ENCODE measurements around the gene KRTAP10-8.

Gene KRTAP10-8

GRCh38 chr21:44566403-44566802, 45.5 kb upstream of the KRTAP10-8 start:
- Histone ChIP-seq H3K27ac (ENCODE audit: low read depth, low read length) (no peak overlapping the region), H3K9me2 (replicated peaks; ENCODE audit: control insufficient read depth, low read length) (no peaks in the 10 kb centered on the region), H3K4me3 (ENCODE audit: low read length) (no peak overlapping the region), H3K4me2 (ENCODE audit: low read length) (no peak overlapping the region), H3F3A (ENCODE audit: control insufficient read depth, insufficient read depth) (no peaks in the 10 kb centered on the region), H3K9me3 (ENCODE audit: control insufficient read depth, insufficient read depth, low read length) (no peaks in the 10 kb centered on the region), H4K20me1 (ENCODE audit: control insufficient read depth, insufficient read depth, low read depth, low read length) (no peaks in the 10 kb centered on the region), H3K4me1 (ENCODE audit: control insufficient read depth, low read length) (no peaks in the 10 kb centered on the region), H3K79me2 (ENCODE audit: control insufficient read depth, low read length) (no peaks in the 10 kb centered on the region), H3K36me3 (ENCODE audit: control insufficient read depth, low read length) (no peaks in the 10 kb centered on the region), H3K27me3 (ENCODE audit: control insufficient read depth, low read length) (no peaks in the 10 kb centered on the region)
- TF ChIP-seq EZH2phosphoT487 (IDR thresholded peaks at IDR 0.05; ENCODE audit: borderline replicate concordance, low read length), result no peak
- TF ChIP-seq CTCF (IDR thresholded peaks at IDR 0.05; ENCODE audit: low read depth, low read length, poor library complexity, severe bottlenecking), result no peak

- no peaks in the 10 kb centered on the region for H3K79me2 ChIP-seq (ENCODE audit: control insufficient read depth, low read length)
- no peaks in the 10 kb centered on the region for H3K9me3 ChIP-seq (ENCODE audit: control insufficient read depth, insufficient read depth, low read length)
- H3F3A ChIP-seq (ENCODE audit: control insufficient read depth, insufficient read depth), result no peaks in the 10 kb centered on the region
- H3K4me3 ChIP-seq (ENCODE audit: low read length), result no peak overlapping the region
- no peaks in the 10 kb centered on the region for H3K9me2 ChIP-seq (replicated peaks; ENCODE audit: control insufficient read depth, low read length)
- H3K27me3 ChIP-seq (ENCODE audit: control insufficient read depth, low read length), result no peaks in the 10 kb centered on the region
- no peaks in the 10 kb centered on the region for H3K4me1 ChIP-seq (ENCODE audit: control insufficient read depth, low read length)
- TF ChIP-seq EZH2phosphoT487 (IDR thresholded peaks at IDR 0.05; ENCODE audit: borderline replicate concordance, low read length) (no peak), CTCF (IDR thresholded peaks at IDR 0.05; ENCODE audit: low read depth, low read length, poor library complexity, severe bottlenecking) (no peak)
- no peaks in the 10 kb centered on the region for H3K36me3 ChIP-seq (ENCODE audit: control insufficient read depth, low read length)
- no peak overlapping the region for H3K4me2 ChIP-seq (ENCODE audit: low read length)
- H4K20me1 ChIP-seq (ENCODE audit: control insufficient read depth, insufficient read depth, low read depth, low read length), result no peaks in the 10 kb centered on the region
- no peak overlapping the region for H3K27ac ChIP-seq (ENCODE audit: low read depth, low read length)
Observed at GRCh38 chr21:44567481-44568171, 44.3 kb upstream of the KRTAP10-8 start.

GRCh38 chr21:44568261-44568660, 43.6 kb upstream of the KRTAP10-8 start:
- Histone ChIP-seq H3K79me2 (ENCODE audit: control insufficient read depth, low read length) (no peaks in the 10 kb centered on the region), H3K4me3 (ENCODE audit: low read length) (no peak overlapping the region), H3K4me2 (ENCODE audit: low read length) (no peak overlapping the region), H3K9me2 (replicated peaks; ENCODE audit: control insufficient read depth, low read length) (no peaks in the 10 kb centered on the region), H3K27me3 (ENCODE audit: control insufficient read depth, low read length) (no peaks in the 10 kb centered on the region), H3K4me1 (ENCODE audit: control insufficient read depth, low read length) (no peaks in the 10 kb centered on the region), H3F3A (ENCODE audit: control insufficient read depth, insufficient read depth) (no peaks in the 10 kb centered on the region), H3K9me3 (ENCODE audit: control insufficient read depth, insufficient read depth, low read length) (no peaks in the 10 kb centered on the region), H3K36me3 (ENCODE audit: control insufficient read depth, low read length) (no peaks in the 10 kb centered on the region), H4K20me1 (ENCODE audit: control insufficient read depth, insufficient read depth, low read depth, low read length) (no peaks in the 10 kb centered on the region), H3K27ac (ENCODE audit: low read depth, low read length) (no peak overlapping the region)
- TF ChIP-seq EZH2phosphoT487 (IDR thresholded peaks at IDR 0.05; ENCODE audit: borderline replicate concordance, low read length) (no peak), CTCF (IDR thresholded peaks at IDR 0.05; ENCODE audit: low read depth, low read length, poor library complexity, severe bottlenecking) (no peak)
